Heart left ventricle (tissue), 13 donors: Measurements from ENCODE around the gene GAREM1.

Experiments used
- POLR2A ChIP-seq, 2 donors: fragments of 450-650 bp; IDR thresholded peaks; one replicate each; pipeline ENCODE4 v1.6.1; 2017; ENCODE audit warnings: antibody characterized with exemption in 2 of 2, mild to moderate bottlenecking in 2 of 2, moderate library complexity in 2 of 2
- TF ChIP-seq, protein P1 (sequence below), 12 donors: fragments of 200-600 bp; sonication (generic) in 4 of 12; IDR thresholded peaks; one replicate each; pipeline versions ENCODE4 v1.5.0 to v1.8.0; 2018 to 2022; ENCODE audit warnings: antibody characterized with exemption in 12 of 12, mild to moderate bottlenecking in 5 of 12
- donor health status: ischemic (EF 13 %, LVEDD 7.1; RV severe dilation, severe dysfunction).
- donor health status: DM: no; HTN: yes; CAD: no.
- donor health status: DM: no; HTN: no; CAD: no.
- donor health status: ischemic (EF 25% LVEDD 6.9; RV normal size, moderate dysfunction).
- donor health status: ischemic (EF 25% LVEDD 5.7; RV mildly dilated, moderate dysfunction).
- donor health status: ischemic (EF 35%, LVEDD 5.7; RV mildly dilated, moderate dysfunction).
- donor health status: nonischemic (EF 11% LVEDD 7.7; RV severe dilation, severe dysfunction).
- donor health status: DM: yes; HTN: yes; CAD: no.
- donor health status: PGD.
- donor health status: ischemic (EF 29% LVEDD 5.4; RV normal size, mild dysfunction).
- donor health status: nonischemic (EF 23%, LVEDD 6.1; RV moderate dilation, normal function).

DNA sequence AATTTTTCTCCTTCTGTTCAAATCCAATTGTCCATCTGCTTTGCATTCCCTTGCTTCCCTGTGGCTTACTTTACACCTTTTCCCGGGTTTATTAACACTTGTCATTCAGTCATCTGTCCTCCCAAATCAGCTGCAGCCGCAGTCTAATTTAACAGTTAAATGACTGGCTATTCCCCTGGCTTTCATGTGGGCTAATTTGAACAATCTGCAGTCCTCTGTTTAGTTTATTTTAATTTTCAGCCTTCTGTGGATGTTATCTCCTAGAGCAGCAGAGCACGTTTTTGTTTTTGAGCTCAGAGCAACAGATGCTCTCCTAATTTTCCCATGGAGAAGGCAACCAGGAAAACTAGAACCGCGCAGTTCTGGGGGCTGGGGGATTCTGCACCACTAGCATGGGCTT, 225.8 kb downstream of the GAREM1 start:
- TF ChIP-seq, protein P1, sequence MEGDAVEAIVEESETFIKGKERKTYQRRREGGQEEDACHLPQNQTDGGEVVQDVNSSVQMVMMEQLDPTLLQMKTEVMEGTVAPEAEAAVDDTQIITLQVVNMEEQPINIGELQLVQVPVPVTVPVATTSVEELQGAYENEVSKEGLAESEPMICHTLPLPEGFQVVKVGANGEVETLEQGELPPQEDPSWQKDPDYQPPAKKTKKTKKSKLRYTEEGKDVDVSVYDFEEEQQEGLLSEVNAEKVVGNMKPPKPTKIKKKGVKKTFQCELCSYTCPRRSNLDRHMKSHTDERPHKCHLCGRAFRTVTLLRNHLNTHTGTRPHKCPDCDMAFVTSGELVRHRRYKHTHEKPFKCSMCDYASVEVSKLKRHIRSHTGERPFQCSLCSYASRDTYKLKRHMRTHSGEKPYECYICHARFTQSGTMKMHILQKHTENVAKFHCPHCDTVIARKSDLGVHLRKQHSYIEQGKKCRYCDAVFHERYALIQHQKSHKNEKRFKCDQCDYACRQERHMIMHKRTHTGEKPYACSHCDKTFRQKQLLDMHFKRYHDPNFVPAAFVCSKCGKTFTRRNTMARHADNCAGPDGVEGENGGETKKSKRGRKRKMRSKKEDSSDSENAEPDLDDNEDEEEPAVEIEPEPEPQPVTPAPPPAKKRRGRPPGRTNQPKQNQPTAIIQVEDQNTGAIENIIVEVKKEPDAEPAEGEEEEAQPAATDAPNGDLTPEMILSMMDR (IDR thresholded peaks at IDR 0.05), result no peak
- TF ChIP-seq POLR2A (IDR thresholded peaks at IDR 0.05), result no peak
